ENCODE measurements around the gene VWA5B1.
"Not testable (repeated sequence)": the region's sequence is repeated elsewhere in the genome, so short reads cannot be mapped to it uniquely, and the experiment has no call there.

Gene VWA5B1

DNA sequence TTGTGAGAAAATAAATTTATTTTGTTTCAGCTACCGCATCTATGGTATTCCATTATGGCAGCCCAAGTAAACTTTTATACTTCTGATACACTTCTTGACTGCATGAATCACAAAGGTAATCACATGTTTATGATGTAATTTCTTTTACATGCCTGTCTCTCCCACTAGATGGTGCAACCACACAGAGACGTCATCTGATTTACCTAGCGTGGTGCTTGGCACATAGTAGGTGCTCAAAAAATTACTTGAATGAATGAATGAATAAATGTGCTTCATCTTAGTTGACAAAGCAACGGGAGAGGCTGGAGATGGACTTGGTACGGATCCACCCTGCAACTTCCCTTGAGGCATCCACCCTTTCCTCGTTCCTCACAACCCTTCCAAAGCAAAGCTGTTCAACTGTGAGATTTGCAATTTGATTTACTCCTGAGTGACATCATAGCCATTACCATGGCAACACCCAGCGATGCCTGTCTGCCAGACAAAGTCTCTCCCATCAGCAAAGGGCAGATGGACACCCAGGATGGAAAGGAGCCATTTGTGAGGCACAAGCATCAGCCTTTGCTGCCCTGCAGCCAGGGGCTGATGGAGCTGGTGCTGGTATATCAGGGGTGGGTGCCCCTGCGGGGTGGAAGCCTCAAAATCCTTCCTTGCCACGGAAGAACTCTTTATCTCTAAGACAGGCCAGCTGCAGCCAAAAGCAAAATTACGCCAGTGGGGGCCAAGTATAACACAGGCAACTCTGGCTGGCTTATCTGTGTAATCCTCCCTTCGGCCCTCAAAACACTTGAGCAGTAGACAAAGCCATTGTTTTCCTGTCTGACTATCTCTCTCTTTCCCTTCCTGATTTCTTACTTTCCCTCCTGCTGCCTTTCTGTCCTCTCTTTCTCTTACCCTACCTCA is 18.9 kb upstream of the VWA5B1 start:
- no peak for DNase-seq (ENCODE audit: low read depth)
- TF ChIP-seq, protein P1, sequence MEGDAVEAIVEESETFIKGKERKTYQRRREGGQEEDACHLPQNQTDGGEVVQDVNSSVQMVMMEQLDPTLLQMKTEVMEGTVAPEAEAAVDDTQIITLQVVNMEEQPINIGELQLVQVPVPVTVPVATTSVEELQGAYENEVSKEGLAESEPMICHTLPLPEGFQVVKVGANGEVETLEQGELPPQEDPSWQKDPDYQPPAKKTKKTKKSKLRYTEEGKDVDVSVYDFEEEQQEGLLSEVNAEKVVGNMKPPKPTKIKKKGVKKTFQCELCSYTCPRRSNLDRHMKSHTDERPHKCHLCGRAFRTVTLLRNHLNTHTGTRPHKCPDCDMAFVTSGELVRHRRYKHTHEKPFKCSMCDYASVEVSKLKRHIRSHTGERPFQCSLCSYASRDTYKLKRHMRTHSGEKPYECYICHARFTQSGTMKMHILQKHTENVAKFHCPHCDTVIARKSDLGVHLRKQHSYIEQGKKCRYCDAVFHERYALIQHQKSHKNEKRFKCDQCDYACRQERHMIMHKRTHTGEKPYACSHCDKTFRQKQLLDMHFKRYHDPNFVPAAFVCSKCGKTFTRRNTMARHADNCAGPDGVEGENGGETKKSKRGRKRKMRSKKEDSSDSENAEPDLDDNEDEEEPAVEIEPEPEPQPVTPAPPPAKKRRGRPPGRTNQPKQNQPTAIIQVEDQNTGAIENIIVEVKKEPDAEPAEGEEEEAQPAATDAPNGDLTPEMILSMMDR (IDR thresholded peaks at IDR 0.05; ENCODE audit: low read depth, low read length, missing control alignments) = no peak
- H3K4me3 ChIP-seq (ENCODE audit: low read depth, low read length) = no peak overlapping the region

DNA sequence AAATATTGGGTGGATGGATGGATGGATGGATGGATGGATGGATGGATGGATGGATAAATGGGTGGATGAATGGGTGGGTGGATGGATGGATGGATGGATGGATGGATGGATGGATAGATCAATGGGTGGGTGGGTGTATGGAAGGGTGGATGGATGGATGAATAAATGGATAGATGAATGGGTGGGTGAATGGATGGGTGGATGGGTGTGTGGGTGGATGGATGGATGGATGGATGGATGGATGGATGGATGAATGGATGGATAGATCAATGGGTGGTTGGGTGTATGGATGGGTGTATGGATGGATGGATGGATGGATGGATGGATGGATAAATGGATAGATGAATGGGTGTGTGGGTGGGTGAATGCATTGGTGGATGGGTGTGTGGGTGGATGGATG is 17.0 kb upstream of the VWA5B1 start:
- DNase-seq (ENCODE audit: low read depth); H3K4me3 ChIP-seq (ENCODE audit: low read depth, low read length): not testable (repeated sequence)

DNA sequence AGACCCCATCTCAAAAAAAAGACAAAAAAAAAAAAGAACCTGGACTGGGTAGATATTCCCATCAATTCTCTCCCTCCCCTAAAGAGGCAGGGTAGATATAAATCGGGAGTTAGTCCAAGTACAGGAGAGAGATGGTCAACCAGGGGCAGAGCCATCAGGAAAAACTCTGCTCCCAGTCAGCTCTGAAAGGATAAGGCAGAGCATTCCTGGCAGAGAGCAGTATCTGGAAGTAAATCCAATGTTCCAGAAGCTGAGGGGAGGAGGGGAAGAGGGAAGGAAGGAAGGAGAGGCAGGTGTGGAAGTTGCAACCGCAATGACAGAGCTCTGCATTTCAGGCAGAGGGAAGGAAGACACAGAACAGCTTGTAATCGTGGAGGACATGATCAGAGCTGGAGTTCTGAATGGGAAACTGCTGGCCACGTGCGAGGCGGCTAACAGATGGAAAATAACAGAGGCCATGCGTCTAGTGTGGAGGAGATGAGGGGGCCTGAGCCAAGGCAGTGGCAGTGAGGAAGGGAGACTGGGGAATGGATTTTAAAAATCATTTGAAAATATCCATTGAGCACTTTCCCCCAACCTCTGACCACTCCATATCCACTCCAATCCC is 15.3 kb upstream of the VWA5B1 start:
- TF ChIP-seq, protein P1 (IDR thresholded peaks at IDR 0.05; ENCODE audit: low read depth, low read length, missing control alignments) = no peak
- DNase-seq (ENCODE audit: low read depth) = no peak

DNA sequence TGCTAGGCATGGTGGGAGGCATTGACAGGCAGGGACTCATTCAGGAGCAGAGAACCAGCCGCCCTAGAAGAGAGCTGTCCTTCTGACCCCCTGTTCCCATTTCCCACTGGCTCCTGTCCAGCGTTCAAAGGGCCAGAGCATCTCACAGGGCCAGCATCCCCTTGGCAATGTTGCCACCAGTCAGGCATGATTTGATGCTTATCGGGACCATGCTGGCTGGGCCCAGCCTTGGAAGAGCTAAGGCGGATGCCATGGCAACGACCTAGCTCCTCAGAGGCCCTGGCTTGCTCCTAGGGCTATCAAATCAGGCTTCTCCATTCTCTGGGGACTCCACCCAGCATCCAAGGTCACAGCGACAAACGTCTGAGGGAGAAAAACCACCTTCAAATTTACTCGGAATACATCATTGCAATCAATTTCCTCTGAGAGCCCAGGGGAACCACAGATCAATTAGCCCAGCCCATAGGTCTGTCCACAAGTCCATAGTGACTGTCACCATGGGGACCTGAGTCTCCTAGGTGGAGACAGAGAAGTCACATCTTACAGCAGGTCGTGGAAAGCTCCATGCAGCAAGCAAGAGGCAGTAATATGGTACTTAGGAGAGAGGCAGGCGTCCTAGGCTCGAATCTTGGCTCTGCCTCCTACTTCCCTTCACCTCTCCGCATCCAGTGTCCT is 14.1 kb upstream of the VWA5B1 start:
- TF ChIP-seq, protein P1 (IDR thresholded peaks at IDR 0.05; ENCODE audit: low read depth, low read length, missing control alignments) = no peak
- no peak for DNase-seq (ENCODE audit: low read depth)
- no peak overlapping the region for H3K4me3 ChIP-seq (ENCODE audit: low read depth, low read length)

More for the DNA sequence above, 15.3 kb upstream of the VWA5B1 start:
- no peak overlapping the region for H3K4me3 ChIP-seq (ENCODE audit: low read depth, low read length)

DNA sequence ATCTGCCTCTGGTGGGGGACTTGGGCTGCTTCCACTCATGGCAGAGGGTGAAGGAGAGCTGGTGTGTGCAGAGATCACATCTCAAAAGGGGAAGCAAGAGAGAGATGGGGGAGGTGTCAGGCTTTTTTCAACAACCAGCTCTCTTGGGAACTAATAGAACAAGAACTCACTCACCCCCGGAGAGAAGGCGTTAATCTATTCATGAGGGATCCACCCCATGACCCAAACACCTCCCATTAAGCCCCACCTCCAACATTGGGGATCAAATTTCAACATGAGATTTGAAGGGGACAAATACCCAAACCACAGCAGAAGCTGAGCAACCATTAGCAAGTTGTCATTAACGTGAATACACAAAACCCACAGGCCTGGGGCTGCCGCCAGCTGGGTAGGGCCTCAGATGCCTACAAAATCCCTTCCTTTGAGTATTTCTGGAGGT is 12.0 kb upstream of the VWA5B1 start:
- H3K4me3 ChIP-seq (ENCODE audit: low read depth, low read length) = no peak overlapping the region
- TF ChIP-seq, protein P1 (IDR thresholded peaks at IDR 0.05; ENCODE audit: low read depth, low read length, missing control alignments) = no peak
- no peak for DNase-seq (ENCODE audit: low read depth)

DNA sequence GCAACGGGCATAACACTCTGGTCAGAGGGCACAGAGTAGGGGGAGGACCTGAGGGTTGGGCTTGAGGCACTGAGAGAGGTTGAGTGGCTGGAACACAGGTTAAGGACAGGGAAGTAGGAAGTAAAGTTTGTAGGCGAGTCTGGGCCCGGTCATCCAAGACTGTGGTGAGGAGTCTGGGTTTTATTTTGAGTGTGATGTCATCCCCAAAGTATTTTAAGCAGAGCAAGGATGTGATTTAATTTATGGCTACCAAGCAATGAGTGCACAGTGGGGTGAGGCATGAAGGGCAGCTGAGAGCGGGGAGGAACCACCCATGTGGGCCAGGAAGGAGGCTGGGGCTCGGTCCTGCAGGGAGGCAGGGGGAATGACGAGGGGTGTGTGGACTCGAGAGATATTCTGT is 11.2 kb upstream of the VWA5B1 start:
- TF ChIP-seq, protein P1 (IDR thresholded peaks at IDR 0.05; ENCODE audit: low read depth, low read length, missing control alignments) = no peak
- DNase-seq (ENCODE audit: low read depth) = no peak
- no peak overlapping the region for H3K4me3 ChIP-seq (ENCODE audit: low read depth, low read length)

DNA sequence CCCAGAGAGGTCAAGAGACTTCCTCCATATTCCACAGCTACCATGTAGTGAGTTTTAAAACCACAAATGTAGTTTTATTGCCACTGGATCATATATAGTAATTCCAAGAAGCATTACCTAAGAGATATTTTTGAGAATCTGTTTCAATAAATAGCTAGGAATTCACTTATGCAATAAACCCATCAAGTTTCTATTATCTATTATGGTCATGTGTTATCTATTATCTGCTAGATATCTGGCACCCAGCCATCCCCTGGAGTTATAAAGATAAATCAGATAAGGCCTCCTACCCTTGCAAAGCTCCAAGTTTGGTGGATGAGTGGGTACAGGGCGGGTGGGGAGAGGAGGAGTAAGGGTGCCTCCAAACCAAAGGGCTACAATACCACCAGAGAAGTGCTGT is 10.3 kb upstream of the VWA5B1 start:
- TF ChIP-seq, protein P1 (IDR thresholded peaks at IDR 0.05; ENCODE audit: low read depth, low read length, missing control alignments) = no peak
- no peak overlapping the region for H3K4me3 ChIP-seq (ENCODE audit: low read depth, low read length)
- no peak for DNase-seq (ENCODE audit: low read depth)

All from GM12864 (cell line).